Natural killer cell (primary cell): ENCODE measurements around the gene KRTAP5-3. TPM values are rescaled to one million over a fixed set of nuclear protein-coding genes. Genes with fewer than 3 reads are reported as not detected.

Experiments used
- ATAC-seq, 3 donors: fragments of 150-1000 bp in 2 of 3; fragments of 200-7000 bp in 1 of 3; cut with Tn5 transposase; 1 replicate in 1 of 3; 2 replicates in 2 of 3; pipeline ENCODE4 v1.10.0; 2021; ENCODE audit warnings: mild to moderate bottlenecking in 2 of 3, moderate library complexity in 2 of 3
- DNase-seq, 2 donors: peaks; one replicate each; pipeline versions ENCODE4 v3.0.0 to v3.0.0-alpha.2; 2013 to 2021; ENCODE audit warnings: mixed read lengths in 1 of 2
- H3K27ac ChIP-seq: one replicate; pipeline ENCODE4 v1.5.1; 2013; ENCODE audit warnings: mild to moderate bottlenecking, low read length
- H3K27me3 ChIP-seq: one replicate; pipeline ENCODE4 v1.6.1; 2013; ENCODE audit warnings: low read length; ENCODE audit not compliant: control insufficient read depth, insufficient read depth
- H3K36me3 ChIP-seq: one replicate; pipeline ENCODE4 v1.6.1; 2013; ENCODE audit warnings: low read length; ENCODE audit not compliant: control insufficient read depth, insufficient read depth
- H3K4me1 ChIP-seq: one replicate; pipeline ENCODE4 v1.6.1; 2013; ENCODE audit warnings: low read length; ENCODE audit not compliant: control insufficient read depth, insufficient read depth
- H3K4me3 ChIP-seq: one replicate; pipeline ENCODE4 v1.5.1; 2013; ENCODE audit warnings: low read length
- H3K9me3 ChIP-seq: one replicate; pipeline ENCODE4 v1.6.1; 2013; ENCODE audit warnings: low read length; ENCODE audit not compliant: control insufficient read depth, insufficient read depth
- H3K27ac Mint-ChIP-seq, 2 donors: one replicate each; pipeline ENCODE4 v1.8.0; 2022; ENCODE audit warnings: mild to moderate bottlenecking in 2 of 2, mixed read lengths in 2 of 2, moderate library complexity in 1 of 2
- H3K27me3 Mint-ChIP-seq, 2 donors: one replicate each; pipeline ENCODE4 v1.8.0; 2022; ENCODE audit warnings: low read depth in 2 of 2, mixed read lengths in 2 of 2
- H3K36me3 Mint-ChIP-seq: one replicate; pipeline ENCODE4 v1.8.0; 2022; ENCODE audit warnings: mixed read lengths
- H3K4me1 Mint-ChIP-seq, 2 donors: one replicate each; pipeline ENCODE4 v1.8.0; 2022; ENCODE audit warnings: mixed read lengths in 2 of 2
- H3K4me3 Mint-ChIP-seq: one replicate; pipeline ENCODE4 v1.8.0; 2022; ENCODE audit warnings: mild to moderate bottlenecking, moderate library complexity, mixed read lengths
- H3K9me3 Mint-ChIP-seq, 2 donors: one replicate each; pipeline ENCODE4 v1.8.0; 2022; ENCODE audit warnings: mixed read lengths in 2 of 2
- WGBS: methylation state at CpG from one replicate; pipeline ENCODE4 v1.1.7; 2013; ENCODE audit warnings: missing lambda C conversion rate; ENCODE audit not compliant: insufficient coverage; 5-methylcytosine and 5-hydroxymethylcytosine counted together
- intact Hi-C: fragments of 100-400 bp; cut with micrococcal nuclease; formaldehyde crosslinking; loops from one replicate; pipeline ENCODE4 v1.14.2; 2022
- total RNA-seq, 4 donors: library from RNA; stranded (reverse); fragments of 120-200 nt in 1 of 4; gene quantifications; one replicate each; pipeline versions ENCODE4 v1.2.3 to v1.2.4, GENCODE V29; 2013 to 2022
- TF ChIP-seq, protein P1 (sequence below): fragments of 200-600 bp; IDR thresholded peaks from one replicate; pipeline ENCODE4 v1.8.0; 2022; ENCODE audit warnings: antibody characterized with exemption

Gene KRTAP5-3
- total RNA-seq, 3 donors from 2014 or later (not counting 1 experiment from before 2014, with no cell fraction given) = not detected

DNA sequence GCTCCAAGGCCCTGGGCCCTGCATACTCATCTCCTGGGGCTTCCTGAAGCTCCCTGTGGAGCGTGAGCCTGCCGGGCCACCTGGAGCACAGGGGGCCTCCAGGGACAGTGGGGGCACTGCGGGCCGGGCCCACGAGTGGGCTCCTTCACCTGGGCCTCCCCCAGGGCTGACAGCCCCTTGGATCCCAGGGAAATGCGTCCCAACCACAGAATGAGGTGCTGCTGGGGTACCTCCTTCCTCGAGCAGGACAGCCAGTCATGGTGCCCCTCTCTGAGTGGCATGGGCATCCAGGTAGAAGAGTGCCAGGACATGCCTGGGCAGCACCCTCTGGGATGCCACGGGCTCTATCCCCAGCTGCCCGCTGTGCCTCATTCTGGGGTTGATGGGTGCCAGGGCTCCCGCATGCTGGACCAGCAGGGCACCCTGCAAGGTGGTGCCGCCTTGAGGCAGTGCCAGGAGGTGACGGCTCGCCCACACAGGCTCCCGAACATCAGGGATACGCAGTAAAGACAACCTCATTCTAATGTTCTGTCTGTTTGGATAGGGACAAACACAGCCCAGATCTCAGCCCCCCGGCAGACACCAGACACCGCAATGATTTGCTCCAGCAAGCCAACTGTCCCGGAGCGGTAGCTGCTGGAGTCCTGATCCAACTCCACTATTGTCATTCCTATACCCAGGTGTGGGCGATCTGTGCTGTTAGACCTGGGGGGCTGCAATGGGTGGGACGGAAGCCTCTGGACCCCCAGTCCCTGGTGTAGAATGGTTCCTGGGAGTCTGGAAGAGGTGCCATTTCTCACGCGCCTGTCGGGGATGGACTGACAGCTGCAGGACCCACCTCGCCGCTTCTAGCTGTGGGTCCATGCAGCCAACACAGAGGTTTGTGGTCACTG lies 47.2 kb upstream of the KRTAP5-3 start:
- Mint-ChIP-seq H3K27ac (no peak overlapping the region), H3K27me3 (peaks cover 8 to 43% of the 10 kb centered on the region in 2 donors), H3K4me3 (no peak overlapping the region), H3K36me3 (peaks cover 6% of the 10 kb centered on the region), H3K9me3 (no peaks in the 10 kb centered on the region), H3K4me1 (peaks cover 14 to 18% of the 10 kb centered on the region in 2 donors)
- H3K27ac ChIP-seq = no peak overlapping the region
- H3K36me3 ChIP-seq = no peaks in the 10 kb centered on the region
- H3K9me3 ChIP-seq = no peaks in the 10 kb centered on the region
- intact Hi-C loops = no loop called here
- H3K27me3 ChIP-seq = no peaks in the 10 kb centered on the region
- H3K4me3 ChIP-seq = no peak overlapping the region
- TF ChIP-seq, protein P1, sequence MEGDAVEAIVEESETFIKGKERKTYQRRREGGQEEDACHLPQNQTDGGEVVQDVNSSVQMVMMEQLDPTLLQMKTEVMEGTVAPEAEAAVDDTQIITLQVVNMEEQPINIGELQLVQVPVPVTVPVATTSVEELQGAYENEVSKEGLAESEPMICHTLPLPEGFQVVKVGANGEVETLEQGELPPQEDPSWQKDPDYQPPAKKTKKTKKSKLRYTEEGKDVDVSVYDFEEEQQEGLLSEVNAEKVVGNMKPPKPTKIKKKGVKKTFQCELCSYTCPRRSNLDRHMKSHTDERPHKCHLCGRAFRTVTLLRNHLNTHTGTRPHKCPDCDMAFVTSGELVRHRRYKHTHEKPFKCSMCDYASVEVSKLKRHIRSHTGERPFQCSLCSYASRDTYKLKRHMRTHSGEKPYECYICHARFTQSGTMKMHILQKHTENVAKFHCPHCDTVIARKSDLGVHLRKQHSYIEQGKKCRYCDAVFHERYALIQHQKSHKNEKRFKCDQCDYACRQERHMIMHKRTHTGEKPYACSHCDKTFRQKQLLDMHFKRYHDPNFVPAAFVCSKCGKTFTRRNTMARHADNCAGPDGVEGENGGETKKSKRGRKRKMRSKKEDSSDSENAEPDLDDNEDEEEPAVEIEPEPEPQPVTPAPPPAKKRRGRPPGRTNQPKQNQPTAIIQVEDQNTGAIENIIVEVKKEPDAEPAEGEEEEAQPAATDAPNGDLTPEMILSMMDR = no peak
- DNase-seq (no peak), ATAC-seq (no peak)
- WGBS = 84% methylated on average over 26 of the region's 26 CpGs
- peaks cover 26% of the 10 kb centered on the region for H3K4me1 ChIP-seq

- intact Hi-C loops = no loop called here
- H3K36me3 Mint-ChIP-seq = peaks cover 4% of the 10 kb centered on the region
- no peak for DNase-seq
- H3K27ac Mint-ChIP-seq = no peak overlapping the region
- peaks cover 18% of the 10 kb centered on the region for H3K4me1 ChIP-seq
- peaks cover 3 to 35% of the 10 kb centered on the region in 2 donors for H3K27me3 Mint-ChIP-seq
- no peak overlapping the region for H3K4me3 ChIP-seq
- no peak overlapping the region for H3K27ac ChIP-seq
- no peaks in the 10 kb centered on the region for H3K36me3 ChIP-seq
- TF ChIP-seq, protein P1 = no peak
- no peaks in the 10 kb centered on the region for H3K9me3 Mint-ChIP-seq
- no peaks in the 10 kb centered on the region for H3K27me3 ChIP-seq
- ATAC-seq = no peak
- H3K4me3 Mint-ChIP-seq = no peak overlapping the region
- peaks cover 6 to 10% of the 10 kb centered on the region in 2 donors for H3K4me1 Mint-ChIP-seq
- H3K9me3 ChIP-seq = no peaks in the 10 kb centered on the region
- WGBS = 47% methylated on average over 21 of the region's 21 CpGs
Observed at GRCh38 chr11:1654388-1655167, 46.3 kb upstream of the KRTAP5-3 start.

DNA sequence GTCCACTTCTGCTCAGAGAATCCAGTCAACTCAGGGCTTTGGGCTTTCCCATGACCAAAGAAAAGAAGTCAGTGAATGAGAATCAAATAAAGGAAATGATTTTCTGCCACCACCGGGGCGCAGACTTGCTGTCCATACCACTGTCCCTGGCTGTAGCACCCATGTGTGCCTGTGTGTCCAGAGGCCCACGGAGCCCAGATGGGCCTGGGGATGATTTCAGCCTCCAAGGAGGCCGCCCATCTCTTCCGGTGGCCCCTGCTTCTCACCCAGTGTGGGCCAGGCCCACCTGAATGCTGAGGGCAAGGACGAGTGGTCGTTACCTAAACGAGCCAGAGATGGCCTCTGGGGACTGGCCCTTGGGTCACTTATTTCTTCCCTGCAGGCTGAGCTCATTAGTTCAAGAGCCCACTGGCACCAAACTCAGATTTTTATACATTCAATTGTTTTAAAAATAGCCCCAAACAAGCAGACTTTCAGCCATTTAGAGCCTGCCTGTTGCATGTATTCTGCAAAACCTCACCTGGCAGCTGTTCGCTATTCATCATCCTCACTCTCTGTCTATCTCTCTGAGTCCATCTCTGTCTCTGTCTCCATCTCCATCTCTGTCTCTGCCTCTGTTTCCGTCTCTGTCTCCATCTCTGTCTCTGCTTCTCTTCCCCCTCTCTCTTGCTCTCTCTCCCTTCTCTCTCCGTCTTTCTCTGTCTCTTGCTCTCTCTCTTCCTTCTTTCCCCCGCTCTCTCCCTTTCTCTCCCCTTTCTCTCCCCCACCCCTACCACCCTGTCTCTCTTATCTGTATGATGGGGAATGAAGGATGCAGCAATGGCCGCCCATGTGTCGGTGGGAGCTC lies 45.5 kb upstream of the KRTAP5-3 start:
- Mint-ChIP-seq H3K4me1 (peaks cover 0 to 1% of the 10 kb centered on the region in 2 donors), H3K4me3 (no peak overlapping the region), H3K9me3 (no peaks in the 10 kb centered on the region), H3K27me3 (peaks cover 0 to 29% of the 10 kb centered on the region in 2 donors), H3K27ac (no peak overlapping the region), H3K36me3 (no peaks in the 10 kb centered on the region)
- no peak for DNase-seq
- H3K36me3 ChIP-seq = no peaks in the 10 kb centered on the region
- TF ChIP-seq, protein P1 = no peak
- intact Hi-C loops = loop anchor here (2.0 kb wide), 2 partner anchors 41 to 179 kb away; no protein-coding TSS in a partner anchor
- 88% methylated on average over 13 of the region's 14 CpGs for WGBS
- H3K4me1 ChIP-seq = peaks cover 10% of the 10 kb centered on the region
- no peak overlapping the region for H3K27ac ChIP-seq
- no peaks in the 10 kb centered on the region for H3K27me3 ChIP-seq
- H3K9me3 ChIP-seq = no peaks in the 10 kb centered on the region
- ATAC-seq = no peak
- H3K4me3 ChIP-seq = no peak overlapping the region
